HCEC 1CT (cell line): ENCODE data around the gene ANO9.
"Not testable (repeated sequence)": the region's sequence is repeated elsewhere in the genome, so short reads cannot be mapped to it uniquely, and the experiment has no call there.

Source experiments
- DNase-seq: peaks from one replicate; pipeline ENCODE4 v3.0.0-alpha.2; 2017

The ANO9 gene

GRCh38 chr11:433641-434040 is 8.2 kb downstream of the ANO9 start:
- DNase-seq: no peak

- no peak for DNase-seq
Measured at GRCh38 chr11:433111-433510, 8.7 kb downstream of the ANO9 start.

GRCh38 chr11:432501-433100 is 9.2 kb downstream of the ANO9 start:
- DNase-seq: no peak

GRCh38 chr11:431921-432320 is 9.9 kb downstream of the ANO9 start:
- DNase-seq: no peak

GRCh38 chr11:429931-430456 is 11.8 kb downstream of the ANO9 start:
- no peak for DNase-seq

GRCh38 chr11:429391-429790 is 12.4 kb downstream of the ANO9 start:
- DNase-seq: no peak

GRCh38 chr11:428295-428694 is 13.5 kb downstream of the ANO9 start:
- no peak for DNase-seq

- DNase-seq: no peak
Measured at GRCh38 chr11:426851-427250, 15.0 kb downstream of the ANO9 start.

GRCh38 chr11:425301-425700 is 16.5 kb downstream of the ANO9 start:
- no peak for DNase-seq

GRCh38 chr11:424766-425165 is 17.0 kb downstream of the ANO9 start:
- not testable (repeated sequence) for DNase-seq

- no peak for DNase-seq
Measured at GRCh38 chr11:424232-424631, 17.6 kb downstream of the ANO9 start.

- DNase-seq: no peak
Measured at GRCh38 chr11:422249-422656, 19.6 kb downstream of the ANO9 start.

- DNase-seq: no peak
Measured at GRCh38 chr11:420911-421321, 20.9 kb downstream of the ANO9 start.

GRCh38 chr11:420054-420910 is 21.5 kb downstream of the ANO9 start:
- DNase-seq: no peak

GRCh38 chr11:419248-420005 is 22.4 kb downstream of the ANO9 start:
- DNase-seq: no peak

GRCh38 chr11:418343-419247 is 23.2 kb downstream of the ANO9 start:
- DNase-seq: no peak

GRCh38 chr11:417652-418342 is 24.0 kb downstream of the ANO9 start:
- DNase-seq: no peak

- peak; percentile 15 for DNase-seq
Measured at GRCh38 chr11:416757-417621, 24.8 kb downstream of the ANO9 start.

- no peak for DNase-seq
Measured at GRCh38 chr11:416051-416756, 25.6 kb downstream of the ANO9 start.

GRCh38 chr11:415640-416041 is 26.2 kb downstream of the ANO9 start:
- no peak for DNase-seq
